ENCODE measurements around the gene SELENOS.
A peak's percentile ranks its signal among the peaks of the same experiment; 100 is the strongest.

Gene SELENOS, protein sequence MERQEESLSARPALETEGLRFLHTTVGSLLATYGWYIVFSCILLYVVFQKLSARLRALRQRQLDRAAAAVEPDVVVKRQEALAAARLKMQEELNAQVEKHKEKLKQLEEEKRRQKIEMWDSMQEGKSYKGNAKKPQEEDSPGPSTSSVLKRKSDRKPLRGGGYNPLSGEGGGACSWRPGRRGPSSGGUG

DNA sequence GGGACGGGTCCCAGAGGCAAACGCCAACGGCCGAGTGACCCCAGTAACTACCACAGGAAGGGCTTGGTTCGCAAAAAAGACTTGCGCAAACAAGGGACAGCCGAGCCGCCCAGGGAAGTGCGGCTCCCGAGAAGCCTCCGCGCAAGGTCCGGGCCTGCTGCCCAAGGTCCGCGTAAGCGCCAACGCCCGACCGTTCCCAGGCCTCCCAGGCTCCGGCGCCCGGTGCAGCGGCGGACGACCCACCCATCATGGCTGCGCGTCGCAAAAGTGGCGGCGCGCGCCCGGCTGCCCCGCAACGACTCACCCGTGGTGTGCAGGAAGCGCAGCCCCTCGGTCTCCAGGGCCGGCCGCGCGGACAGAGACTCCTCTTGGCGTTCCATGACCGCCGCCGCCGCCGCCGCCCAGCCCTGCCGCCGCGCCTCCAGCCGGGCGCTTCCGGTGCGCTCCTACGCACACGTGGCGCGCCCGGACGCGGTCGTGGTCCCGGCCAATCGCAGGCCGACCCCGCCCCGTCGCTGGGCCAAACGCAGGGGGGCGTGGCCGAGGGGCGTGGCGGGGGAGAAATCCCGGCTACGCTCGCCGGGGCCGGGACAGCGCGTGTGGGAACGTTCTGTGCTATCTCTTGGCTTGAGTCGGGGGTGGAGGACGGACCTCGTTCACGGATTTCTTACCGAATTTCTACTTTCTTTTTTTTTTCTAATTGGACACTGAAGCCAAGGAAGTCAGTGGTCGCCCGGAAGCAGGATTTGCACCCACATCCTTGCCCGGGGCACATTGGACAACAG, at the start of gene SELENOS:
SELENOS (minus strand) TSS at position 448 of the 785 bp plus-strand sequence; CDS start at position 380, 68 bp downstream.
- DNase-seq, result peak; percentile 94

DNA sequence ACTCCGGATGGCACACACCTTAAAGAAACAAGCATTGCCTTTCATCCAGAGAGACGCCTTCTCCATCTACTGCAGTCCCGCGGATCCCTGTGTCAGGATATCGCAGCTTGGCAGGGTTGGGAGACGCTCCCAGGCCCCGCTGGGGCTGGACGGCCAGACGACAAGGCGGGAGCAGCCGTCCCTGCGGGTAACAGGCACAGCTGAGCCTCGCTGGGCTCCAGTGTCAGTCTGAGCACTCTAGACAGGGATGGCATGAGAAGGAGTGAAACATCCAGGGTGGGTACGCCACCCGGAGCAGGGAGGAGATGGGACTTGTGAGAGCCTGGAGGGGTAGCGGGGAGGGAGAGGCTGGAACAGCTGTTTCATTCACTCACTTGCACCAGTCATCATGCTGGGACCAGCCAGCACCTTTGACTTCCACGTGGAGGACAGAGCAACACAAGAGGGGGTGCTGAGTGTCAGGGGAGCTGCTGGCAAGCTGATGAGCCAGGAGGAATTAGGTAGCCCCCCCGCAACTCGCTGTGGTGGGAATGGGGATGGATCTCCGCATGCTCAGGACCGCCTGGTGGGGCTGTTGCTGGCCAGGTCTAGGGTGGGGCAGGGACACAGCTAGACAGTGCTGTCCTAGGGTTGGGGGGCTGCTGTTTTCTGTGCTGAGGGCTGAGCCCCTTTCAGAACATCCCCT, 49.3 kb upstream of the SELENOS start:
- no peak for DNase-seq

DNA sequence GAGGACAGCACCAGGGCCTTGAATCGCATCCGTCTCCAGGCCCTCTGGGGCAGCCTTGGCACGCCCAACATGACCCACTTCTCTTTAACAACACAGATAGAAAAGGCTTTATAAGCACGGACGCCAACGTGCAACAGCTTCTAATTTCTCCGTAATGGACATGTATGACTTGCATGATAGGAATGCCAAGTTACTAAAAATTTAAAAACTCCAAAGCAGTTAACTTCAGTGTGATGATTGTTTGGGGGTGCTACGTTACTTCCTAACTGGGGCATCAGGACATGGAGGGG, 48.7 kb upstream of the SELENOS start:
- no peak for DNase-seq

DNA sequence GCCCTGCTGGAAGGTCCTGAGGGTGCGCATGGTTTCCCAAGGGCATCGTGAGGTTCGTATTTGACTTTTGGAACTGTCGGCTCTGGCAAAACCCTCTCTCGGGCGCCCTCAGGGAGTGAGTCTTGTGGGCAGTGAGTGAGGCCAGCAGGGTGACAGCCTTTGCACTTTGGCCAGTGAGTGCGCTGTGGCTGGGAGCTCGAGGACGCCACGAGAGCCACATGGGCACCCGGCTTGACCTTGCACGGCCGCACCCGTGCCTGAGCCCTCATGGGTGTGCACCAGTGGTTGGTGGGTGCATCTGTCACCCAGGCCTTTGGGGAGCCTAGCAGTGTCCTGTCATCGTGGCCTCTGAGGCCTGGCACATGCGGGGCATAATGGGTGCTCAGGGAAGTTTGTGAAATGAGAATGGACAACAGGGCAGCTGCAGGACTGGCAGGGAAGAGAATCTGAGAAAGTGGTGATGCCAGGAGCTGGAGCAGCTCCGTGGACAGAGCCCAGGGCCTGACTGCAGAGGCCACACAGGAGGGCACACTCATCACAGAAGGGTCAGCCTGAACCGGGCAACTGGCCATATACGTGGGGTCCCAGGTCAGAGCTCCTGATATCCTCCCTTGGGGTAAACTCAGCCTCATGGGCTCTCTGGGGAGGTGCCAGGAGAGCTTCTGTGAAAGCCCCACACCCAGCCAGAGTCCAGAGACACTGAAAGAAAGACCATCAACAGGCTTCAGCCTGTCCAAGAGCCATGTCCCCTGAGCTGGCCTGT, 48.2 kb upstream of the SELENOS start:
- DNase-seq, result no peak

DNA sequence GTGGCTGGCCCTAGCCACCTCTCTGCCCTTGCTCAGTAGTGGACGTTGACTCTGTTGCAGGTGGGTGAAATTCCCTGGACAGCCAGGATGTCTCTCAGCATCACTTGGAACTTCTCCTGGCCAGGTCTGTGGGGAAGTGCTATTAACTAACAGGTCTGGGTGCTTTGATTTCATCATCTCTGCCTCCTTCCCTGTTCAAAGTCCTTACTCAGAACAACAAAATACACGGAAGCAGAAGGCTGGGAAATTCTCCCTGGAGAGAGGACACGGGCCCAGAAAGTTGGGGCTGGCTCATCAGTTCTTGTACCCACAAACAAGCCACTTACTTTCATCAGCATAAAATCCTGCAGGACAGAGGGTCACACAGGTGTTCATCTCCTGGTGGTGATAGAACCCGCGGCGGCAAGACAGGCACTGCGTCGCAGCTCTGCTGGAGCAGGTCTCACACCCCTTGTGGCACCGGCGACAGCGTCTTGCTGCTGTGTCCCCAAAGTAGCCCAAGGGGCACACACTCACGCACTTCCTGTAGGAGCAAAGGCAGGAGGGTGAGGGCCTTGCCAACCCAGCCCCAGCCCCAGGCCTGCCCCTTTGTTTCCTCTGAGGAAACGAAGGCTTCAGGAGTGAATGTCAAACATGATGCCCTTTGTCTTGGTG, 47.4 kb upstream of the SELENOS start:
- DNase-seq, result no peak

DNA sequence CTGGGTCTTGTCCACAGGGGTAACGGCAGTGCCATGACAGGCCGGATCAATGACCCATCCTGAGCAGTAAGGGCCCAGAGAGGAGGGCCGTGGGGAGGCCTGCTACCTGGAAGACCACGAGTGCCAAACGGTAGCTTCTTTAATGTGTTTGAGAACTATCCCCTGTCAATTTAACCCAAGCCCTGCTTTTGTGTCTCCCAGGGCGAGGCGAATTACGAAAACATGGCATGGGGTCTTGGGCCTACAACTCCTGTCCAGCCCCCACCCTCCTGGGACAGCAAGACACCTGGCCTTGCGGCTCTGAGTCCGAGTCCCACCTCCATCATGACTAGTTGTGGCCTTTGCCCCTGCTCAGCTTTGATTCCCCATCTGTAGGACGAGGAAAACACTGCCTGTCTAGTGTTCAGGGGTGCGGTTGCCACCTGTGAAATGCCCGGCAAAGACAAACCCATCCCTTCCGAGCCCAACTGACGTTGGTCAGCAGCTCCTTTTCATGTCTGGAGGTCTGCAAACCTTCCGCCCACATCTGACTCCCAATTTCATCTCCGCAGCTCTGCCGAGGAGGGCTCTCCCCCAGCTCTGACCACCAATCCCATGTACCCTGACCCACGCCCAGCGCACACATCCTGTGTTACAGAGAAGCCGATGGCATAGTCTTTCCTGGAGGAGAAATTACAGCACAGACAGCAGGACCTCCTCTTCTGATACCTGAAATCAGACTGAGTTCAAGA, 46.7 kb upstream of the SELENOS start:
- DNase-seq, result no peak

DNA sequence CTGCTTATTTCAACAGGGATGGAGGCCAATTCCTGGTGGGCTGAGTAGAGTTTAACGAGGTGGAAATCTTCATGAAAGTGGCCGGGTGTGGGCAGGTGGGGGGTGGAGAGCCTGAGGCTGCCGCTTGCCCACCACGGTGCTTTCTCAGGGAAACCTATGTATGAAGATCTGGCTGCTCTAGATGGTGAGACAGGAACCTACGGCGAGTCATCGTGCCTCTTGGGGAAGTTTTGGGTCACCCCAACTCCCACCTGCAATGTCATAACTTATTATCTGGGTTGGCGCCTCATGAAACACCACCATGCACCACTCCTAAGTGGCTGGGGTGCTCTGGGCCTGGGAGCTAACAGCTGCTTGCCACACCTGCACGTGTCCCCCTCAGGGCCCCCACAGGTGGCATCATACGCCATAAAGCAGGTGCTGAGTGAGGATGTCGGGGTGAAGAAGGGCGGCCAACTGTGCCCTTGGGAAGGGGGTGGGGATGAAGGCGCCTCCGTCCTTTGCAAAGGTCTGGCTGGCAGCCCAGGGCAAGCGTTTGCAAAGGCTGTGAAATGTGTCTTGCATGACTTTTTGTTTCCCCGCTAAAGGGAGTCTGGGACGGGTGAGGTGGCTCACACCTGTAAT, 45.7 kb upstream of the SELENOS start:
- no peak for DNase-seq

DNA sequence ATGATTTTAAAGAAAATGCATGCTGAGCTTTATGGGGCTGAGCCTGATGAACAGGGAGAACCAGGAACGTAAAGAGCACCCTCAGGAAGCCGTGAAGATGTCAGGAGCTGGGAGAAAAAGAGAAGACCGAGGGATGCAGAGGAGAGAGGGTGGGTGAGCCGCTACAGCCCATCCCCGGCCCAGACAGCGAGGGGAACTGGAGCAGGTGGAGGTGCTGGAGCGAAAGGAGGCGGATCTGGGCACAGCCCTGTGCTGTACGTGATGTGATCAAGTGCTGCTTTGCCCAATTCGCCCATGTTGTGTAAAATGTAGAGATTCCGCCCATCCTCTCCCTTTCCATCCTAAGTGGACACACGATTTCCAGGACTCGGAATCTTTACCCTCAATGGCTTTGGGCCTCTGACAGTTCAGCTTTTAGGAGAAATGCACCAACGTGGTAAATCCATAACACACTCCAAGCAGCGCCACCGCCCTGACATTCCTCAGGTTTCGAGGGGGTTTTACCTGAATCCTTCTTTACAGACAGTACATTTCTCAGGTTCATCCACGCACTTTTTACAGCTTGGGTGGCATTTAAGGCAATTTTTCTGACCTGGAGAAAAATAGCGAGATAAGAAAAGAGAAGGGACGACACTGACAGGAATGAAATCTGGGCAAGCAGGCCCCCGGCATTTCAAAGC, 44.9 kb upstream of the SELENOS start:
- no peak for DNase-seq

DNA sequence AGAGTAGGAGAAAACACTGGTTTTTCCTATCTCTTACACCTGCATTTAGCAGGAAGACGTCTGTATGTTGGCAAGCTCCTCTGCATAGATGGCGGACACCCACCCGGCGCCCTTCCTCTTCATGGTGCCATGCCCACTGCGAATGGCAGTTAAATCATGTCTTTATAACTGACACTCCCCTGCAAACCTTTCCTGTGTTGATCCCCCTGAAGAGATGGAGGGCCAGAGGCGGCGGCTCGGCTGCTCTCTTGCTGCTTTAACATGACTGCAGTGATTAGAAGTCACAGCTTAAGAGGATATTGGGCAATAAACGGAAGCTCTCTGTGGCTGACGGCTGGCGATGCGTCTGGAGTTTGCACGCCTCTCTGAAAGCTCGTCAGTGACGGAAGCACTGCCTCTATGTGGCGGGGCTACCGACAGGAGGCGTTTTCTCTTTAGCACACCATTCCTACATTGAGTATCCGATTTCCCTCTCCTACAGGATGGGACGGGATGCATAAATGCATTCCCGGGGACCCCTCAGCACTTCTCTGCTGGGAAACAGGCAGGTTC, 43.3 kb upstream of the SELENOS start:
- DNase-seq, result peak; percentile 67

DNA sequence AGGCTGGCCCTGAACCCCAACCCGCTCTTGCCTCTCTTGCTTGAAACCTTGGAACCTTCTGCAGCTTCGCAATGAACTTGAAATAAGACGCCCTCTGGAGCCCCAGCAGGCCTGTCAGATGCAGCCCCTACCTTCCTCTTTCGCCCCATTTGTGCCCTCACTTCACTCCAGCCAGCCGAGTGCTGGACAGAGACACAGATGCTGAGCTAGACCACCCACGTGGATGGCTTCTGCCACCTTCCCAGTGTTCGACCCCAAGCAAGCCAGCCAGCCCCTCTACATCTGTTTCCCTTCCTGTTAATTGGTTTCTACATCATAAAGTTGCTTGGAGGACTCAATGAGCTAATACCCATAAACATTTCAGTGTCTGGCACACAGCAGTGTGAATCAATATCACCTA, 41.6 kb upstream of the SELENOS start:
- no peak for DNase-seq

DNA sequence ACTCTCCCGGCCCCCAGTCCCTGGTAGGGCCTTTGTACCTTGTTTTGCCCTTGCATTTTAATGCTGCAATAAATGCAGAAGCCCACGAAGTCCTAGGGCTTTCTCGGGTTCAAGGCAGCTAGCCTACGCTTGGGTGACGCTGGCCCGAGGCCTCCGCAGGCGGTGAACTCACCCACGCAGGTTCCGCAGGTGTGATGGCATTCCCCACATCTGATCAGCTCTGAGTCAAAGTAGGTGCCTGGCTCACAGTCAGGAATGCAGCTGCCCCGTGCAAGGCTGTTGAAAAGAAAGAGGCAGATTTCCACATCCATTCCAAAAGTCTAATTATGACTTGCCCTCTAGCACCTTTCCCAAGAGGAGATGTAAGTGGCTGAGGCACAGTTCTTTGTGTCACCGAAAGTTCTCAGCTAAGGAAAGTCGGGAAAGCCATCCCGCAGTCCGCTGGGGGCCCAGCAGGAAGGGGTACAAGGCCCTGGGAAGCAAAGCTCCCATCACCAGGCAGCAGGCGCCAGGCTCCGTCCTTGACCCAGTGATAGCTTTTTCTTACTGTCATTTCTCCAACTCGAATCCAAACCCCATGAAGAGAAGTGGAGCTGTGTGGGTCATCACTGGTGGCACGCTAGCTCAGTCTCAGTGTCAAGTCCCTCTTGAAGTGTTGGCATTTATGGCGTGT, 41.0 kb upstream of the SELENOS start:
- DNase-seq, result no peak

DNA sequence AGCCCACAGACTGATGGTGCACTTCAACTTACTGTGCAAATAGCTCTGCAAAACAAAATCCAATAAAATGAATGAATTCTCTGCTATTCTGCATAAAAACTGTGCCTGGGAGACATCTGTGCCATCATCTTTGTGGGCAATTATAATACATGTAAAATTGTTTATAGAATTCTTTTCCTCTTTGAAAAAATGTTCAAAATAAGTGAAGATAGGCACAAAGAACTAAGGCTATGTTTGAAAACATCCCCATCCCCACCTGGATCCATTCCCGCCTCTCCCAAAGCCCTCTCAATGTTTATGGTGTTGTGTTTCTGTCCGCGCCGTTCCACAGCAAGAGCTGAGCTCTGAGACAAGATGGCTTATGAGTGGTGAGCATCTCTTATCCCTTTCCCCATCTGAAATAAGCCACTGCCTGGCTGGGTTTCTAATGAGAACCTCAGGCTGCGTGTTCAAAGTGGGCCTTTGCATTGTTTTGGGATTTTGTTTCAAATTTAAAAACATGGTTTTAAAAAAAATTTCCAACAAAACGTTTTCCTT, 40.1 kb upstream of the SELENOS start:
- no peak for DNase-seq

DNA sequence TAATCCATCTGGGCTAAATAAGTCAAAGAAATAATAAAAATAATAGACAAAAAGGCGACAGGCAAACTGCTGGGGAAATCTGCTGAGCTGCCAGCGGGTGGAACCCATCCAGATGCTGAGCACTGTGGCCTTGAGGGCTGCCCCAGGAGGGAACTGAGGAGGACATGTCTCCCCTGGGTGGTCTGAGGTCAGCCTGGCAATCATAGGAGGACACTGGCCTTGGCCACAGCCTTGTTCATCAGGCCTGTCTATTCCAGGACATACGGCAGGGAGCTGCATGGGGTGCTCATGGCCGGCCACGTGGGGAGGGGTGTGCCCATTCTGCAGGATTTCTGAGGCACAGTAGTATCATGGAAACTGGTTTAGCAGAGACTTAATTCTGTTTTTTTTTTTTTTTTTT, 39.2 kb upstream of the SELENOS start:
- DNase-seq, result no peak

DNA sequence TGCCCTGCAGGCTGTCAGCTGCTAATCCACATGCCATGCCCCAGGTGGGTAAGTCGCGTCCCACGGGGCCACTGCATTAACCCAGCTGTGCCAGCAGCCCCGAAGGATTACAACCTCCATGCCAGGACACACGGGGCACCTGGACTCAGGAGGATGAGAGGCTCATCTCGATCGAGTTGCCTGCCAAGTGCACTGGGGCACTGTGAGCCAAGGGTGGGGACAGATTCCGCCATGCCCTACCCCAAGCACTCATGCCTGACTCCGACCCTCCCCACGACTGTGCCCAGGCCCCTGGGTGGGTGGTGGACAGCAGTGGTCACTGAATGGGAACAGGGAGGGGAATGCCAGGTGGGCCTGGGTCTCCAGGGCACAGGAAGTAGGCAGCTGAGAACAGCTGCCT, 38.5 kb upstream of the SELENOS start:
- DNase-seq, result no peak

DNA sequence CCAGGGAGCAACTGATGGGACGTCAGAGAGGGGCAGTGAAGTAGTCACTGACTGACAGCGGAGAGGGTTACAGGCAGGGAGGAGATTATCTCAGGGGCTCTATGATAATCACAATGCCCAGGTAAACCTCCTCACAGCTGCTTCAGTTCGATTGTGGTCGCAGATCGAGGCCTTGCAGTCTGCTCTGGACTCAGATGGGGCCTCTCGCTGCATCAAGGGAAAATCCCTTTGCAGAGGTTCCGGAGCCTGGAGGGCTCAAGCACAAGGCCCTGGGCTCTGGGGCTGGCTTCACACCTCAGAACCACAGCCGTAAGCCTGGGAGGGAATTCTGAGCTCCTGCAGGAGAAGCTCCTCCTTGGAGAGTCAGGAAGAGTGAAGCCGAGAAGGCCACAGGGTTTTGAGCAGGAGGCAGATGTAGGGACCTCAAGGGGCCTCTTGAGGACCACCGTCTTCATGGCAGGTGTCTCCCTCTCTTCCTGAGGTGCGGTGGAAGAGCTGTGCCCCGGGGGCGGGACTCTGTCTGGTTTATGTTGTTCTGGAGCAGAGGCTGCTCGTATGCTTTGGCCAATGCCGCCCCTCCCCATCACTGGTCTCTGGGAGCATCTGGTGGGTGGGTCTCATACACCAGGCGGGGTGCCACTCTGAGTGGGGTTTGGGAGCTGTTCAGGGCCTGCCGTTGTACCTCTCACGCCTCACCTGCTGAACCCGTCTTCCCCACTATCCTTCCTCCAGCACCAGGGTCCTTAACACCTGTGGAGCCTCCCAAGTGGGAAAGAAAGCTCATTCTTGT, 37.2 kb upstream of the SELENOS start:
- DNase-seq, result no peak

DNA sequence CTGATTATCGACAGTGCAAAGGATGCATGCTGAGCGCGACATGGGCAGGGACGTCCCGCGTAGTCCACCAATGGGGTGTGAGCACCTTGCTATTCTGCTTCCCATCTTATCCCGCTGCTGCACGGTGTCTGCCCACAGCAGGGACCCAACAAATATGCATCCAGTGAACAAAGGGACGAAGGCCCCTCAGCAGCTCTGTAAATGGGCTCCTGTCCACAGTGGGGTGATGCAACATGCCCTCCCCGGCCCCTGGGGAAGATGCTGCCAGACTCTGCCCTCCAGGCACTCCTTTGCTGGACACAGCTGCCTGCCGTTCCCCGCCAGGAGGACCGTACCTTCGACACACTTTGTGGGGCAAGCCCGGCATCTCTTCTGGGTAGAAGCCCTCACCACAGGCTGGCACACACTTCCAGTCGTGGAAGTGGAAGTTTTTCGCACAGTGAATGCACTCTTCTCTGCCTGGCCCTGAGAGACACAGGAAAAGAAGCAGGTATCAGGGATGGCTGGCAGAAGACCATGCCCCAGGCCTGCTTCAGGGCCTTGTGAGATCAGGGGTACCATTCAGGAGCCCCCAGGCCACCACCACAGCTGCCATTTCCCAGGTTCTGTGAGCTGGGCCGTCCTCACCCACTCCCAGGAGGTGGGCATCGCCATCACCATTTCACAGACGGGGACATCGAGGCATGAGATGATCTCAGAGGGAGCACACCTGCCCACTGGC, 35.9 kb upstream of the SELENOS start:
- DNase-seq, result no peak

DNA sequence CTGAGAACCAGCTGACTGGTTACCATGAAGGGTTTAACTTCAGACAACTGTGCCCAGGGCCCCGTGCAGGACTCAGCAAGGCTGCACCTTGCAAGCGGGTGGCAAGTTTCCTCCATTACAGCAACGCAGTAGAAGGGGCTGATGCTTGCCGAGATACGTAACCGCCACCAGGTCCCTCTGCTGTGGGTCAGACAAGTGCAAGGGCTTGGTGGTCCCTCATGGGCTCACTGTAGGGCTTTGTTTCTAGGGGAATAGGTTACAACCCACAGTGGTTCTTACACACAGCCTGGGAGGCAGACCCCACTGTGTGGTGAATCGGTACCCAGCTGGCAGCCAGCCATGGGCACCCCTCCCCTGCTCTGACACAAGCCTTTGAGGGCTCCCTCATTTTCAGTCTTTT, 33.2 kb upstream of the SELENOS start:
- DNase-seq, result no peak

DNA sequence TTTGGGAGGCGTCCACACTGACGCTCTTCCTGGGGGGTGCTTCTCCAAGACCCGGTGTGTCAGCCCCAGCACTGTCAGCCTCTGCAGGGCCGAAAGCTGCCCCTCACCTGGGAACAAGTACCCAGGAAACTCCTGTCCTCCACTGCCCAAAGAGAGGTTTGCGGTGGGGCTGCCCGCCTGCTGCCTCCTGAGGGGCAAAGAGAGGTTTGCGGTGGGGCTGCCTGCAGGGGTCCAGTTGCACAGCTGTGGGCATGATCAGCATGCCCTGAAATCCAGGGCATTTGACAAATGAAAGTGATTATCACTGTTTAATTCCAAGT, 32.8 kb upstream of the SELENOS start:
- DNase-seq, result no peak
